Activated effector memory CD4-positive, alpha-beta T cell treated with Interleukin-2 at 50 U/mL for 16 hours (primary cell): Measurements from ENCODE around the gene RAD9B.
"Not testable (repeated sequence)": the region's sequence is repeated elsewhere in the genome, so short reads cannot be mapped to it uniquely, and the experiment has no call there.

ENCODE experiments used
- DNase-seq: peaks from one replicate; pipeline ENCODE4 v3.0.0-alpha.2; 2020

The RAD9B gene

GRCh38 chr12:110501752-110502738 lies at the start of gene RAD9B, which contains the start of gene VPS29:
Gene RAD9B (plus strand): TSS chr12:110502331. CDS start chr12:110502338, 7 bp downstream.
Gene VPS29 (minus strand): TSS chr12:110502111. CDS start chr12:110502051, 60 bp downstream.
- peak; percentile 99 for DNase-seq

- no peak for DNase-seq
Measured at GRCh38 chr12:110453569-110454296, 48.4 kb upstream of the RAD9B start.

GRCh38 chr12:110458756-110459155 lies 43.4 kb upstream of the RAD9B start:
- no peak for DNase-seq

GRCh38 chr12:110461189-110461588 lies 40.9 kb upstream of the RAD9B start:
- not testable (repeated sequence) for DNase-seq

- DNase-seq = no peak
Measured at GRCh38 chr12:110465024-110465423, 37.1 kb upstream of the RAD9B start.

- DNase-seq = not testable (repeated sequence)
Measured at GRCh38 chr12:110465765-110466164, 36.4 kb upstream of the RAD9B start.

- no peak for DNase-seq
Measured at GRCh38 chr12:110466791-110467190, 35.3 kb upstream of the RAD9B start.

GRCh38 chr12:110467847-110468213 lies 34.3 kb upstream of the RAD9B start:
- DNase-seq = no peak

GRCh38 chr12:110468214-110469048 lies 33.7 kb upstream of the RAD9B start, which contains the start of the genes FAM216A and GPN3:
Gene FAM216A (plus strand): TSS chr12:110468845. CDS start chr12:110468876, 31 bp downstream.
Gene GPN3 (minus strand): TSS chr12:110468257. CDS start chr12:110468203, 54 bp downstream.
- DNase-seq = peak; percentile 92

GRCh38 chr12:110475426-110475825 lies 26.7 kb upstream of the RAD9B start:
- no peak for DNase-seq

GRCh38 chr12:110498984-110499706 lies 3.0 kb upstream of the RAD9B start:
- no peak for DNase-seq

- DNase-seq = no peak
Measured at GRCh38 chr12:110501399-110501751, 756 bp upstream of the RAD9B start.

GRCh38 chr12:110503432-110503831 lies 1.3 kb downstream of the RAD9B start:
- DNase-seq = no peak

- no peak for DNase-seq
Measured at GRCh38 chr12:110505332-110505731, 3.2 kb downstream of the RAD9B start.

- no peak for DNase-seq
Measured at GRCh38 chr12:110508071-110508586, 6.0 kb downstream of the RAD9B start.

GRCh38 chr12:110513842-110514241 lies 11.7 kb downstream of the RAD9B start:
- DNase-seq = no peak

- no peak for DNase-seq
Measured at GRCh38 chr12:110514363-110514762, 12.2 kb downstream of the RAD9B start.

GRCh38 chr12:110516995-110517394 lies 14.9 kb downstream of the RAD9B start:
- DNase-seq = no peak

GRCh38 chr12:110518014-110518413 lies 15.9 kb downstream of the RAD9B start:
- DNase-seq = not testable (repeated sequence)

- DNase-seq = not testable (repeated sequence)
Measured at GRCh38 chr12:110520876-110521712, 19.0 kb downstream of the RAD9B start.
